ENCODE measurements around the gene CPAMD8.

DNA sequence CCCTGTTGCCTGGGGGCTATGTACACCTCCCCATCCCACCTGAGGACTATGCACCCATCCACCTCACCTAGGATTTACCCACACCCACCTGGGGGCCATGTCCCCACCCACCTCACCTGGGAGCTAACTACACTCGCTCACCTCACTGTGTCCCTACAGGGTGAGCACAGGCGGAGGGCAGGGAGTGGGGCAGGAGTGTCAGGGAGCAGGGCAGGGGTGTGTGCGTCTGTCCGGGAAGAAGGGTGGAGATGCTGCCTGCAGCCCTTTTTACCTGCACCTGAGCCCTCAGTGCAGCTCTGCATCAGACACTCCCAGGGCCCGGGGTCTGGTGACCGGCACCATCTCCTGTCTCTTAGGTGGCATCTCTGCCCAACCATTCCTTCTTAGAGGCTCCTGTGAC is 10.6 kb upstream of the CPAMD8 start:
- TF ChIP-seq, protein P1, sequence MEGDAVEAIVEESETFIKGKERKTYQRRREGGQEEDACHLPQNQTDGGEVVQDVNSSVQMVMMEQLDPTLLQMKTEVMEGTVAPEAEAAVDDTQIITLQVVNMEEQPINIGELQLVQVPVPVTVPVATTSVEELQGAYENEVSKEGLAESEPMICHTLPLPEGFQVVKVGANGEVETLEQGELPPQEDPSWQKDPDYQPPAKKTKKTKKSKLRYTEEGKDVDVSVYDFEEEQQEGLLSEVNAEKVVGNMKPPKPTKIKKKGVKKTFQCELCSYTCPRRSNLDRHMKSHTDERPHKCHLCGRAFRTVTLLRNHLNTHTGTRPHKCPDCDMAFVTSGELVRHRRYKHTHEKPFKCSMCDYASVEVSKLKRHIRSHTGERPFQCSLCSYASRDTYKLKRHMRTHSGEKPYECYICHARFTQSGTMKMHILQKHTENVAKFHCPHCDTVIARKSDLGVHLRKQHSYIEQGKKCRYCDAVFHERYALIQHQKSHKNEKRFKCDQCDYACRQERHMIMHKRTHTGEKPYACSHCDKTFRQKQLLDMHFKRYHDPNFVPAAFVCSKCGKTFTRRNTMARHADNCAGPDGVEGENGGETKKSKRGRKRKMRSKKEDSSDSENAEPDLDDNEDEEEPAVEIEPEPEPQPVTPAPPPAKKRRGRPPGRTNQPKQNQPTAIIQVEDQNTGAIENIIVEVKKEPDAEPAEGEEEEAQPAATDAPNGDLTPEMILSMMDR (IDR thresholded peaks at IDR 0.05; ENCODE audit: control extremely low read depth in 1 of 3, insufficient read depth in 1 of 3, low read depth in 1 of 3, low read length in 3 of 3) = no peak
- TF ChIP-seq SRF (IDR thresholded peaks at IDR 0.05; ENCODE audit: low read depth, low read length) = no peak
- TF ChIP-seq CEBPB (IDR thresholded peaks at IDR 0.05; ENCODE audit: low read depth, low read length) = no peak
- TF ChIP-seq TAF1 (IDR thresholded peaks at IDR 0.05; ENCODE audit: low read depth, low read length) = no peak
- TF ChIP-seq GABPA (IDR thresholded peaks at IDR 0.05; ENCODE audit: borderline replicate concordance, insufficient read depth, low read length) = no peak
- no peak for TF ChIP-seq POLR2A (IDR thresholded peaks at IDR 0.05; ENCODE audit: control extremely low read depth in 1 of 2, low read depth in 2 of 2, low read length in 2 of 2)
- TF ChIP-seq RNF2 (IDR thresholded peaks at IDR 0.05; ENCODE audit: borderline replicate concordance, low read depth, low read length, missing control alignments, poor library complexity, severe bottlenecking) = no peak
- no peak for TF ChIP-seq PHF8 (conservative IDR thresholded peaks at IDR 0.05; ENCODE audit: low read depth, low read length)
- TF ChIP-seq EZH2 (IDR thresholded peaks at IDR 0.05; ENCODE audit: low read depth, low read length, severe bottlenecking) = no peak
- TF ChIP-seq POLR2AphosphoS5 (IDR thresholded peaks at IDR 0.05; ENCODE audit: low read depth, low read length) = no peak

All from H1 (cell line).